ENCODE data around the gene ADAM19. TPM values are rescaled to one million over a fixed set of nuclear protein-coding genes. Genes with fewer than 3 reads are reported as not detected.
A peak's percentile ranks its signal among the peaks of the same experiment; 100 is the strongest.
"Not testable (repeated sequence)": the region's sequence is repeated elsewhere in the genome, so short reads cannot be mapped to it uniquely, and the experiment has no call there.

ADAM19 gene
- total and polyA plus RNA-seq, 3 donors from 2014 or later: 3.1 to 4.9 (median 4.5) TPM

DNA sequence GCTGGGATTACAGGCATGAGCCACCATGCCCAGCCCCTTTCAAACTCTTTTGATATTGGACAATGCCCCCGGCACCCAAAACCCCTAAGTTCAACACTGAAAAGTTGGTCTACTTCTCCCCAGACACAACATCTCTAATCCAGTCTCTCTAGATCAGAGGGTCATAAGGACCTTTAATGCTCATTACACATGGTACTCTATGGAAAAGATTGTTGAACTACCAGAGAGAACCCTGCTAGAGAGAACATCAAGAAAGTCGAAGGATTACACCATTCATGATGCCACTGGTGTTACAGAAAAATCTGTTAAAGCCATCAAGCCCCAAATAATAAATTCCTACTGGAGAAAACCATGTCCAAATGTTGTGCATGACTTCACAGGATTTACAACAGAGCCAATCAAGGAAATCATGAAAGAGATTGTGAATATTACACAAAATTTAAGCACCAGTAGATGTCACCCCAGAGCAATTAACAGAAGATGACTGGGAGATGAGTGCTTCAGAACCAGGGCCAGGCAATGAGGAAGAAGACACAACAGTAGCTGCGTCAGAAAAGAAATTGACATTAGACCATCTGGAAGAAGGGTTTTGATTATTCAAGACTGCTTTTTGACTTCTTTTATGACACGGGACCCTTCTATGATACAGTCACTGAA lies 143.9 kb downstream of the ADAM19 start:
- Histone ChIP-seq H3K27me3 (no peaks in the 10 kb centered on the region), H3K9me3 (no peaks in the 10 kb centered on the region), H3K36me3 (ENCODE audit: low read depth, missing control alignments) (no peaks in the 10 kb centered on the region), H3K4me3 (no peak overlapping the region), H3K27ac (no peak overlapping the region), H3K4me1 (no peaks in the 10 kb centered on the region)
- intact Hi-C loops (cut with DNase I; ENCODE audit: low total_unique reads): no loop called here
- TF ChIP-seq, protein P1, sequence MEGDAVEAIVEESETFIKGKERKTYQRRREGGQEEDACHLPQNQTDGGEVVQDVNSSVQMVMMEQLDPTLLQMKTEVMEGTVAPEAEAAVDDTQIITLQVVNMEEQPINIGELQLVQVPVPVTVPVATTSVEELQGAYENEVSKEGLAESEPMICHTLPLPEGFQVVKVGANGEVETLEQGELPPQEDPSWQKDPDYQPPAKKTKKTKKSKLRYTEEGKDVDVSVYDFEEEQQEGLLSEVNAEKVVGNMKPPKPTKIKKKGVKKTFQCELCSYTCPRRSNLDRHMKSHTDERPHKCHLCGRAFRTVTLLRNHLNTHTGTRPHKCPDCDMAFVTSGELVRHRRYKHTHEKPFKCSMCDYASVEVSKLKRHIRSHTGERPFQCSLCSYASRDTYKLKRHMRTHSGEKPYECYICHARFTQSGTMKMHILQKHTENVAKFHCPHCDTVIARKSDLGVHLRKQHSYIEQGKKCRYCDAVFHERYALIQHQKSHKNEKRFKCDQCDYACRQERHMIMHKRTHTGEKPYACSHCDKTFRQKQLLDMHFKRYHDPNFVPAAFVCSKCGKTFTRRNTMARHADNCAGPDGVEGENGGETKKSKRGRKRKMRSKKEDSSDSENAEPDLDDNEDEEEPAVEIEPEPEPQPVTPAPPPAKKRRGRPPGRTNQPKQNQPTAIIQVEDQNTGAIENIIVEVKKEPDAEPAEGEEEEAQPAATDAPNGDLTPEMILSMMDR (IDR thresholded peaks at IDR 0.05): peak in 1 of 3 experiments; percentile 26
- no peak for TF ChIP-seq POLR2A (IDR thresholded peaks at IDR 0.05)
- 53 to 57% methylated on average over 4 of the region's 4 CpGs for WGBS, 2 donors
- peak; percentile 26 for DNase-seq

DNA sequence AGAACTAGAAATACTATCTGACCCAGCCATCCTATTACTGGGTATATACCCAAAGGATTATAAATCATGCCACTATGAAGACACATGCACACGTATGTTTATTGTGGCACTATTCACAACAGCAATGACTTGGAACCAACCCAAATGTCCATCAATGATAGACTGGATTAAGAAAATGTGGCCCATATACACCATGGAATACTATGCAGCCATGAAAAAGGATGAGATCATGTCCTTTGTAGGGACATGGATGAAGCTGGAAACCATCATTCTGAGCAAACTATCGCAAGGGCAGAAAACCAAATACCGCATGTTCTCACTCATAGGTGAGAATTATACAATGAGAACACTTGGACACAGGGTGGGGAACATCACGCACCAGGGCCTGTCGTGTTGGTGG lies 145.7 kb downstream of the ADAM19 start:
- H3K27ac ChIP-seq; H3K4me1 ChIP-seq; H3K36me3 ChIP-seq (ENCODE audit: low read depth, missing control alignments); H3K27me3 ChIP-seq; intact Hi-C loops (cut with DNase I; ENCODE audit: low total_unique reads); H3K9me3 ChIP-seq; H3K4me3 ChIP-seq; DNase-seq: not testable (repeated sequence)
- 93% methylated on average over 5 of the region's 5 CpGs for WGBS, 2 donors

Small RNAs within 50 kb of the gene (small RNA-seq; reads per million reads assigned to genes)
- 0 reads per million in 2 donors for gene RNU6-390P

Other genes starting within 250 kb of the ADAM19 start
- under 1 TPM in 1 of 2 donors, not detected in 1; 0.08 TPM for gene NIPAL4, start 115.6 kb downstream of the ADAM19 start, total RNA-seq
- 0.18 TPM for gene NIPAL4, start 115.6 kb downstream of the ADAM19 start, polyA plus RNA-seq (ENCODE audit: insufficient read depth, low read depth, low replicate concordance)
- 10 to 100 TPM; 47.7 to 83.9 TPM for gene SOX30, start 76.7 kb upstream of the ADAM19 start, total RNA-seq
- 197 TPM for gene SOX30, start 76.7 kb upstream of the ADAM19 start, polyA plus RNA-seq (ENCODE audit: insufficient read depth, low read depth, low replicate concordance)
- 10 to 100 TPM; 13.9 to 62.0 TPM for gene C5orf52, start 95.8 kb upstream of the ADAM19 start, total RNA-seq
- 35.0 TPM for gene C5orf52, start 95.8 kb upstream of the ADAM19 start, polyA plus RNA-seq (ENCODE audit: insufficient read depth, low read depth, low replicate concordance)
- 10 to 100 TPM; 11.9 to 18.1 TPM for gene THG1L, start 155.6 kb upstream of the ADAM19 start, total RNA-seq
- gene THG1L, start 155.6 kb upstream of the ADAM19 start, polyA plus RNA-seq (ENCODE audit: insufficient read depth, low read depth, low replicate concordance): 14.0 TPM
- 1 to 10 TPM; 9.5 to 9.8 TPM for gene LSM11, start 167.9 kb upstream of the ADAM19 start, total RNA-seq
- 7.7 TPM for gene LSM11, start 167.9 kb upstream of the ADAM19 start, polyA plus RNA-seq (ENCODE audit: insufficient read depth, low read depth, low replicate concordance)